Aortic smooth muscle cell (primary cell): Measurements from ENCODE around the gene CDH18. TPM values are rescaled to one million over a fixed set of nuclear protein-coding genes. Genes with fewer than 3 reads are reported as not detected.

Experiments
- total RNA-seq: library from RNA; depleted of rRNA; stranded (reverse); fragments of >200 nt; gene quantifications from 2 replicates; pipeline ENCODE4 v1.2.3, GENCODE V29; 2014

Gene CDH18
- 0.12 TPM in 1 of 2 replicates, not detected in the other for total RNA-seq

GRCh38 chr5:19987612-19988361 lies at the start of gene CDH18:
TSS of gene CDH18 (minus strand) at chr5:19988200. CDS start at chr5:19838986, 149,214 bp downstream.

